HepG2 (cell line): ENCODE results near the gene HOMEZ. TPM values are rescaled to one million over a fixed set of nuclear protein-coding genes. Genes with fewer than 3 reads are reported as not detected.
A peak's percentile ranks its signal among the peaks of the same experiment; 100 is the strongest.

ENCODE experiments used
- ATRX ChIP-seq: sonication (generic); formaldehyde crosslinking; IDR thresholded peaks from 2 replicates; pipeline ENCODE4 v1.4.0; 2020; ENCODE audit warnings: missing genetic modification reagents, borderline replicate concordance
- HOXD1 ChIP-seq: sonication (generic); formaldehyde crosslinking; IDR thresholded peaks from 2 replicates; pipeline ENCODE4 v1.5.0; 2020; ENCODE audit warnings: missing genetic modification reagents
- KMT2A ChIP-seq: sonication (generic); formaldehyde crosslinking; IDR thresholded peaks from 2 replicates; pipeline ENCODE4 v1.4.0; 2020; ENCODE audit warnings: missing genetic modification reagents
- LCORL ChIP-seq, 2 experiments: fragments of 450-650 bp in 1 of 2; sonication (generic) in 1 of 2; formaldehyde crosslinking in 1 of 2; IDR thresholded peaks; 2 replicates each; pipeline versions ENCODE4 v1.5.0 to v1.6.1; 2017 to 2020; ENCODE audit warnings: antibody characterized with exemption in 1 of 2, missing genetic modification reagents in 1 of 2
- MXD4 ChIP-seq: IDR thresholded peaks from 2 replicates; pipeline ENCODE4 v1.6.1; 2016; ENCODE audit warnings: mild to moderate bottlenecking, missing biosample characterization, missing genetic modification reagents
- NCOA5 ChIP-seq: sonication (generic); formaldehyde crosslinking; IDR thresholded peaks from 2 replicates; pipeline ENCODE4 v1.4.0; 2020; ENCODE audit warnings: missing genetic modification reagents
- NFE2 ChIP-seq: sonication (generic); formaldehyde crosslinking; IDR thresholded peaks from 2 replicates; pipeline ENCODE4 v1.4.0; 2020; ENCODE audit warnings: missing genetic modification reagents
- PITX1 ChIP-seq: sonication (generic); formaldehyde crosslinking; IDR thresholded peaks from 2 replicates; pipeline ENCODE4 v1.5.1; 2020; ENCODE audit warnings: mild to moderate bottlenecking, missing genetic modification reagents
- ZC3H13 ChIP-seq: sonication (generic); formaldehyde crosslinking; IDR thresholded peaks from 2 replicates; pipeline ENCODE4 v1.8.1; 2023; ENCODE audit warnings: mild to moderate bottlenecking, missing genetic modification reagents, moderate library complexity
- ZNF230 ChIP-seq: sonication (generic); formaldehyde crosslinking; IDR thresholded peaks from 2 replicates; pipeline ENCODE4 v1.4.0; 2020; ENCODE audit warnings: mild to moderate bottlenecking, missing genetic modification reagents
- ZNF333 ChIP-seq: sonication (generic); formaldehyde crosslinking; IDR thresholded peaks from 2 replicates; pipeline ENCODE4 v1.4.0; 2020; ENCODE audit warnings: mild to moderate bottlenecking, missing genetic modification reagents, borderline replicate concordance
- ZNF550 ChIP-seq: sonication (generic); formaldehyde crosslinking; IDR thresholded peaks from 2 replicates; pipeline ENCODE4 v1.4.0; 2020; ENCODE audit warnings: mild to moderate bottlenecking, missing genetic modification reagents, borderline replicate concordance
- ZNF577 ChIP-seq: sonication (generic); formaldehyde crosslinking; IDR thresholded peaks from 2 replicates; pipeline ENCODE4 v1.4.0; 2020; ENCODE audit warnings: mild to moderate bottlenecking, low read depth, missing genetic modification reagents, borderline replicate concordance
- ZNF644 ChIP-seq: IDR thresholded peaks from 2 replicates; pipeline ENCODE4 v1.6.1; 2016; ENCODE audit warnings: low read depth
- ZNF777 ChIP-seq: sonication (generic); formaldehyde crosslinking; IDR thresholded peaks from 2 replicates; pipeline ENCODE4 v1.4.0; 2020; ENCODE audit warnings: missing genetic modification reagents
- polyA plus RNA-seq, 8 experiments: library from polyadenylated mRNA; depleted of rRNA in 3 of 8; stranded (reverse) in 7 of 8; unstranded in 1 of 8; fragments of >200 nt; fragmentation: Illumina TruSeq in 4 of 8; extraction: Trizol in 4 of 8; gene quantifications; 2 replicates each; pipeline versions ENCODE4 v1.2.1 to v1.2.3, GENCODE V29; 2011 to 2016; ENCODE audit warnings: low read depth in 4 of 8, missing spikeins in 1 of 8, mixed read lengths in 1 of 8; ENCODE audit not compliant: insufficient read depth in 1 of 8
- total RNA-seq, 5 experiments: library from RNA; depleted of rRNA; stranded (reverse); fragments of >200 nt; fragmentation: Illumina TruSeq; extraction: Trizol; gene quantifications; 2 replicates each; pipeline ENCODE4 v1.2.3, GENCODE V29; 2016; ENCODE audit warnings: low read depth in 1 of 5
- TF ChIP-seq, protein P1 (sequence below): sonication (generic); formaldehyde crosslinking; IDR thresholded peaks from 2 replicates; pipeline ENCODE4 v1.4.0; 2020; ENCODE audit warnings: mild to moderate bottlenecking, missing genetic modification reagents
- TF ChIP-seq, protein P2 (sequence below): IDR thresholded peaks from 2 replicates; pipeline ENCODE4 v1.6.1; 2012; ENCODE audit warnings: low read depth, low read length, improper control_type of control experiment
- TF ChIP-seq, protein P3 (sequence below): sonication (generic); formaldehyde crosslinking; conservative IDR thresholded peaks from 2 replicates; pipeline ENCODE4 v1.8.0; 2022; ENCODE audit warnings: missing genetic modification reagents

HOMEZ gene
- total and polyA plus RNA-seq, 2 of the 13 experiments (the other 11 are each of a cell fraction or from before 2014, with no cell fraction given) = 14.5 to 31.8 TPM

DNA sequence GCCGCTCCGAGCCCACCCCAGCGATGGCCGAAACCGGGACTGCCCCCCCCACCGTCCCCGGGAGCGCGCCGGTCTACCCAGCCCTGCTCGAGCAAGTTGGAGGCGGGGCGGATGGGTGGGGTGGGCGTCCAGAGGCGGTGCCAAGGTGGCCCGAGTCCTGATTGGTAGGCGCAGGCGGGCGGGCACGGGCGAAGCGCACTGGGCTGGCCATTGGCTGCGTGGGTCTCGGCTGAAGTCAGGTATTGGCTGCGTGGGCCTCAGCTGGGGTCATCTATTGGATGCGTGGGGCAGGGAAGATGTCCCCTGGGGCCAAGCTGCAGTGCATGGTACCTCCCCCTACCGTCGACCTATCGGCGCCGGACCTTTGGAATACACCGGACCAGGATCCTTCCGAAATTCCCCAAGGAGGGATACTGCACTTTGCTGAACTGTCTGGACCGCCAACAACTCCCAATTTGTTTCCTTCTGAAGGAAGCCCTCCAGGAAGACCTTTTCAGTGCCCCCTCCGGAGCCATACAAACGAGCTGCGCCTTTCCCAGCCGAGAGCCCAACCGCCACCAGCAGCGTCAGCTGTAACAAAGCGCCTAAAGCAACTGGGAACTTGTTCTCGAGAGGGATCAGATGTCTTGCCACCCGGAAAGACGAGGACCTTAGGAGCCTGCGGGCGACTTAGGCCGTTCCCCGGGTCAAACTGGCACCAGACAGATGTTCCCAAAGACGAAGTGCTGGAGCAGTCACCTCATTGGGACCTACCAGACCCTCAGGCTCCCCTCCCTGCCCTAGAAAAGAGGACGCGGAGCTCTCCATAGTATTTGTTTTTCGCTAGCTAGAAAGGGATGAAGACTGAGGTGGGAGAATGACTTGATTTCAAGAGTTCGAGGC, at the start of gene HOMEZ (continued):
- no peak for TF ChIP-seq ATRX (CRISPR knock-in tag)
- 0 out of 2 replicates have a peak, but pooled peaks have one; percentile 24 for TF ChIP-seq ZNF550 (CRISPR knock-in tag)
- TF ChIP-seq, protein P1, sequence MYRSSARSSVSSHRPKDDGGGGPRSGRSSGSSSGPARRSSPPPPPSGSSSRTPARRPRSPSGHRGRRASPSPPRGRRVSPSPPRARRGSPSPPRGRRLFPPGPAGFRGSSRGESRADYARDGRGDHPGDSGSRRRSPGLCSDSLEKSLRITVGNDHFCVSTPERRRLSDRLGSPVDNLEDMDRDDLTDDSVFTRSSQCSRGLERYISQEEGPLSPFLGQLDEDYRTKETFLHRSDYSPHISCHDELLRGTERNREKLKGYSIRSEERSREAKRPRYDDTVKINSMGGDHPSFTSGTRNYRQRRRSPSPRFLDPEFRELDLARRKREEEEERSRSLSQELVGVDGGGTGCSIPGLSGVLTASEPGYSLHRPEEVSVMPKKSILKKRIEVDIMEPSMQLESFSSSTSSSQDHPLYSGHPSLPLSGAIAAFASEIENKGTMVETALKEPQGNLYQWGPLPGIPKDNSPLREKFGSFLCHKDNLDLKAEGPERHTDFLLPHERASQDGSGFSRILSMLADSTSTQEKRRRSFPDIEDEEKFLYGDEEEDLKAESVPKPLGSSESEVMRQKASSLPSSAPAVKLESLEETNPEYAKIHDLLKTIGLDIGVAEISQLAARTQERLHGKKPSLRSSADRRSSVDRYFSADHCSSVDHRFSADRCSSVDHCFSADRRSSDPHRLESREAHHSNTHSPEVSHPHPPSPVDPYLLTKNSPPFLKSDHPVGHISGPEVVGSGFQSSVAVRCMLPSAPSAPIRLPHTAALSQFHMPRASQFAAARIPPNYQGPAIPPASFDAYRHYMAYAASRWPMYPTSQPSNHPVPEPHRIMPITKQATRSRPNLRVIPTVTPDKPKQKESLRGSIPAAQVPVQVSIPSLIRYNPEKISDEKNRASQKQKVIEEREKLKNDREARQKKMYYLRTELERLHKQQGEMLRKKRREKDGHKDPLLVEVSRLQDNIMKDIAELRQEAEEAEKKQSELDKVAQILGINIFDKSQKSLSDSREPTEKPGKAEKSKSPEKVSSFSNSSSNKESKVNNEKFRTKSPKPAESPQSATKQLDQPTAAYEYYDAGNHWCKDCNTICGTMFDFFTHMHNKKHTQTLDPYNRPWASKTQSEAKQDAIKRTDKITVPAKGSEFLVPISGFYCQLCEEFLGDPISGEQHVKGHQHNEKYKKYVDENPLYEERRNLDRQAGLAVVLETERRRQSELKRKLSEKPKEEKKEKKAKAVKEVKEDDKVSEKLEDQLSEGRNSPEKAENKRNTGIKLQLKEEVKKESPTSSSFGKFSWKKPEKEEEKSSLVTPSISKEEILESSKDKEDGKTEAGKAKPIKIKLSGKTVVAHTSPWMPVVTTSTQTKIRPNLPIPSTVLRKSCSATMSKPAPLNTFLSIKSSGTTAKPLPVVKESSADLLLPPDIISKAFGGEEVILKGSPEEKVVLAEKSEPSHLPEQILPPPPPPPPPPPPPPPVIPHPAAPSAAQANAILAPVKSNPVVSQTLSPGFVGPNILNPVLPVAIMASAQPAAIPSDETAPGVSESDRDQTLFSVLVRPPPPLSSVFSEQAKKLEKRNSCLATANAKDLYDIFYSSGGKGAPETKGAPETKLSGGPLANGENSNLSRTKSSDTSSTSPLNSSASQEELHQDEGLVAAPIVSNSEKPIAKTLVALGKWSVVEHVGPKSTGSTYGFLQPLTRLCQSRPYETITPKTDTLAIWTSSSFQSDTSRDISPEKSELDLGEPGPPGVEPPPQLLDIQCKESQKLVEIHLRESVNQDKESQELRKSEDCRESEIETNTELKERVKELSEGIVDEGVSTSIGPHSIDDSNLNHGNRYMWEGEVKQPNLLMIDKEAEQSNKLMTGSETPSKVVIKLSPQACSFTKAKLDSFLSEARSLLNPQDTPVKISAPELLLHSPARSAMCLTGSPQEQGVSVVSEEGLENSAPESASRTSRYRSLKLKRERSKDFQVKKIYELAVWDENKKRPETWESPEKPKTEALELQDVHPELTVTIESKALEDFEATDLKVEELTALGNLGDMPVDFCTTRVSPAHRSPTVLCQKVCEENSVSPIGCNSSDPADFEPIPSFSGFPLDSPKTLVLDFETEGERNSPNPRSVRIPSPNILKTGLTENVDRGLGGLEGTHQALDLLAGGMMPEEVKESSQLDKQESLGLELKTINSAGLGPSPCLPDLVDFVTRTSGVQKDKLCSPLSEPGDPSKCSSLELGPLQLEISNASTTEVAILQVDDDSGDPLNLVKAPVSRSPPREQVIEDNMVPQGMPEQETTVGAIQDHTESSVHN (CRISPR knock-in tag) = peak; percentile 83; the same call in 1 of the 2 replicates
- peak; percentile 98 for TF ChIP-seq ZNF230
- TF ChIP-seq HOXD1 = peak; percentile 93
- TF ChIP-seq NFE2 (CRISPR knock-in tag) = no peak
- TF ChIP-seq NCOA5 (CRISPR knock-in tag) = no peak
- TF ChIP-seq, protein P2, sequence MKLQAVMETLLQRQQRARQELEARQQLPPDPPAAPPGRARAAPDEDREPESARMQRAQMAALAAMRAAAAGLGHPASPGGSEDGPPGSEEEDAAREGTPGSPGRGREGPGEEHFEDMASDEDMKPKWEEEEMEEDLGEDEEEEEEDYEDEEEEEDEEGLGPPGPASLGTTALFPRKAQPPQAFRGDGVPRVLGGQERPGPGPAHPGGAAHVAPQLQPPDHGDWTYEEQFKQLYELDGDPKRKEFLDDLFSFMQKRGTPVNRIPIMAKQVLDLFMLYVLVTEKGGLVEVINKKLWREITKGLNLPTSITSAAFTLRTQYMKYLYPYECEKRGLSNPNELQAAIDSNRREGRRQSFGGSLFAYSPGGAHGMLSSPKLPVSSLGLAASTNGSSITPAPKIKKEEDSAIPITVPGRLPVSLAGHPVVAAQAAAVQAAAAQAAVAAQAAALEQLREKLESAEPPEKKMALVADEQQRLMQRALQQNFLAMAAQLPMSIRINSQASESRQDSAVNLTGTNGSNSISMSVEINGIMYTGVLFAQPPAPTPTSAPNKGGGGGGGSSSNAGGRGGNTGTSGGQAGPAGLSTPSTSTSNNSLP = peak; percentile 8; the same call in 1 of the 2 replicates
- TF ChIP-seq LCORL (IDR thresholded peaks at IDR 0.05) = no peak
- TF ChIP-seq LCORL (CRISPR knock-in tag; IDR thresholded peaks at IDR 0.05) = peak; percentile 96
- TF ChIP-seq ZNF777 (CRISPR knock-in tag) = peak; percentile 53
- TF ChIP-seq ZNF333 = peak; percentile 97; the same call in 1 of the 2 replicates
- peak; percentile 70 for TF ChIP-seq ZNF644
- 0 out of 2 replicates have a peak, but pooled peaks have one; percentile 23 for TF ChIP-seq ZC3H13 (CRISPR knock-in tag)
- TF ChIP-seq KMT2A (CRISPR knock-in tag) = peak; percentile 80
- TF ChIP-seq, protein P3, sequence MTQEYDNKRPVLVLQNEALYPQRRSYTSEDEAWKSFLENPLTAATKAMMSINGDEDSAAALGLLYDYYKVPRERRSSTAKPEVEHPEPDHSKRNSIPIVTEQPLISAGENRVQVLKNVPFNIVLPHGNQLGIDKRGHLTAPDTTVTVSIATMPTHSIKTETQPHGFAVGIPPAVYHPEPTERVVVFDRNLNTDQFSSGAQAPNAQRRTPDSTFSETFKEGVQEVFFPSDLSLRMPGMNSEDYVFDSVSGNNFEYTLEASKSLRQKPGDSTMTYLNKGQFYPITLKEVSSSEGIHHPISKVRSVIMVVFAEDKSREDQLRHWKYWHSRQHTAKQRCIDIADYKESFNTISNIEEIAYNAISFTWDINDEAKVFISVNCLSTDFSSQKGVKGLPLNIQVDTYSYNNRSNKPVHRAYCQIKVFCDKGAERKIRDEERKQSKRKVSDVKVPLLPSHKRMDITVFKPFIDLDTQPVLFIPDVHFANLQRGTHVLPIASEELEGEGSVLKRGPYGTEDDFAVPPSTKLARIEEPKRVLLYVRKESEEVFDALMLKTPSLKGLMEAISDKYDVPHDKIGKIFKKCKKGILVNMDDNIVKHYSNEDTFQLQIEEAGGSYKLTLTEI (CRISPR knock-in tag) = no peak
- TF ChIP-seq ZNF577 = no peak
- peak; percentile 16 for TF ChIP-seq PITX1 (CRISPR knock-in tag)
- TF ChIP-seq MXD4 (CRISPR knock-in tag) = peak; percentile 86
